HCT116 (cell line): ENCODE measurements around the gene ABCC8.

Source experiments
- CEBPB ChIP-seq: IDR thresholded peaks from 2 replicates; pipeline ENCODE4 v1.6.1; 2012; ENCODE audit warnings: low read depth
- CTCF ChIP-seq, 3 experiments: fragments of 200-600 bp in 1 of 3; sonication (generic) in 1 of 3; IDR thresholded peaks in 2 of 3; conservative IDR thresholded peaks in 1 of 3; 2 replicates each; pipeline ENCODE4 v1.5.1; 2012 to 2017; ENCODE audit warnings: low read depth in 2 of 3, low read length in 2 of 3, antibody characterized with exemption in 1 of 3, borderline replicate concordance in 1 of 3, control low read depth in 1 of 3, mild to moderate bottlenecking in 1 of 3, mixed read lengths in 1 of 3, mixed run types in 1 of 3, moderate library complexity in 1 of 3; ENCODE audit not compliant: insufficient read depth in 1 of 3
- EGR1 ChIP-seq: IDR thresholded peaks from 2 replicates; pipeline ENCODE4 v1.6.1; 2012; ENCODE audit warnings: low read depth
- ELF1 ChIP-seq: IDR thresholded peaks from 2 replicates; pipeline ENCODE4 v1.6.1; 2012; ENCODE audit warnings: low read depth, borderline replicate concordance
- EZH2 ChIP-seq: fragments of 200-600 bp; sonication (generic); IDR thresholded peaks from 2 replicates; pipeline ENCODE4 v1.6.1; 2017; ENCODE audit warnings: antibody characterized with exemption, mixed run types
- EZH2phosphoT487 ChIP-seq: fragments of 200-600 bp; IDR thresholded peaks from 2 replicates; pipeline ENCODE4 v1.6.1; 2018; ENCODE audit warnings: antibody characterized with exemption, borderline replicate concordance
- MAX ChIP-seq: IDR thresholded peaks from 2 replicates; pipeline ENCODE4 v1.6.1; 2012
- POLR2A ChIP-seq: IDR thresholded peaks from 2 replicates; pipeline ENCODE4 v1.7.0; 2011; ENCODE audit warnings: borderline replicate concordance; ENCODE audit not compliant: insufficient read depth, insufficient read length; ENCODE audit errors: extremely low read depth
- RAD21 ChIP-seq: IDR thresholded peaks from 2 replicates; pipeline ENCODE4 v1.6.1; 2012; ENCODE audit warnings: low read depth, mild to moderate bottlenecking
- REST ChIP-seq: IDR thresholded peaks from 2 replicates; pipeline ENCODE4 v1.6.1; 2012; ENCODE audit warnings: low read depth
- SIN3A ChIP-seq: IDR thresholded peaks from 2 replicates; pipeline ENCODE4 v1.6.1; 2012; ENCODE audit warnings: low read depth
- SRF ChIP-seq: IDR thresholded peaks from 2 replicates; pipeline ENCODE4 v1.6.1; 2012; ENCODE audit warnings: low read depth
- ZBTB33 ChIP-seq: IDR thresholded peaks from 2 replicates; pipeline ENCODE4 v1.6.1; 2011; ENCODE audit warnings: mild to moderate bottlenecking, low read length, moderate library complexity; ENCODE audit not compliant: insufficient replicate concordance; ENCODE audit errors: extremely low read depth
- ZFX ChIP-seq: fragments of 450-650 bp; IDR thresholded peaks from 2 replicates; pipeline ENCODE4 v1.6.1; 2017

GRCh38 chr11:17412488-17413180, 64.0 kb downstream of the ABCC8 start:
- TF ChIP-seq CTCF (IDR thresholded peaks at IDR 0.05 in 2 of 3, conservative IDR thresholded peaks at IDR 0.05 in 1 of 3; ENCODE audit: borderline replicate concordance in 1 of 3, insufficient read depth in 1 of 3, low read depth in 2 of 3, low read length in 2 of 3) (no peak), MAX (no peak), SRF (no peak), SIN3A (no peak), EGR1 (no peak), POLR2A (no peak), CEBPB (no peak), ELF1 (no peak), RAD21 (peak; percentile 26; the same call in 1 of the 2 replicates), ZFX (no peak), EZH2phosphoT487 (no peak), ZBTB33 (no peak), REST (no peak), EZH2 (no peak)
